GM18502 (cell line): ENCODE data around the gene TNRC6B.

Experiments
- ATAC-seq: cut with Tn5 transposase; IDR thresholded peaks from one replicate; pipeline ENCODE4 v1.9.1; 2021; ENCODE audit warnings: mild to moderate bottlenecking; ENCODE audit not compliant: unreplicated experiment, poor library complexity

The TNRC6B gene

GRCh38 chr22:40237788-40238424 is 60.2 kb downstream of the TNRC6B start:
- no peak for ATAC-seq

- ATAC-seq: no peak
Observed at GRCh38 chr22:40238425-40239344, 61.0 kb downstream of the TNRC6B start.

- ATAC-seq: no peak
Observed at GRCh38 chr22:40239345-40239683, 61.6 kb downstream of the TNRC6B start.

- ATAC-seq: no peak
Observed at GRCh38 chr22:40240160-40240559, 62.4 kb downstream of the TNRC6B start.

- no peak for ATAC-seq
Observed at GRCh38 chr22:40240686-40241085, 63.0 kb downstream of the TNRC6B start.

GRCh38 chr22:40241200-40241763 is 63.6 kb downstream of the TNRC6B start:
- ATAC-seq: no peak

GRCh38 chr22:40243891-40244290 is 66.2 kb downstream of the TNRC6B start:
- no peak for ATAC-seq

DNA sequence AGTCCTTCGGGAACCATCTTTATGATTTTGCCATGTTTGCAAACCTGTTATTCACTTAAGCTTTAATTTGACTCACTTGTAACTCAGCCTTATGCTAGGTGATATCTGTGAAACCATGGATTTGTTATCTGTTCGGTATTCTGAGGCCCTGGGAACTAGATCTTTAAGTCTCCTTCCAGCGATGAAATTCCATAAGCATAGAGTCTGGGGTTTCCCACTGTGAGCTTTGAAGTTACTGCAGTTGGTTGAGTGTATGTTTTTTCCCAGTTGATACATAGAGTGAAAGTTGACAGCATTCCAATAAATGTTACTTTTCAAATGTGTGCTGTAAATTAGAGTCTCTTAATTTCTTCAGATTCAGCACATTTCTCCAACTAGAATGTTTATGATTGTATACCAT is 66.9 kb downstream of the TNRC6B start:
- ATAC-seq: no peak

GRCh38 chr22:40247976-40248375 is 70.3 kb downstream of the TNRC6B start:
- no peak for ATAC-seq

DNA sequence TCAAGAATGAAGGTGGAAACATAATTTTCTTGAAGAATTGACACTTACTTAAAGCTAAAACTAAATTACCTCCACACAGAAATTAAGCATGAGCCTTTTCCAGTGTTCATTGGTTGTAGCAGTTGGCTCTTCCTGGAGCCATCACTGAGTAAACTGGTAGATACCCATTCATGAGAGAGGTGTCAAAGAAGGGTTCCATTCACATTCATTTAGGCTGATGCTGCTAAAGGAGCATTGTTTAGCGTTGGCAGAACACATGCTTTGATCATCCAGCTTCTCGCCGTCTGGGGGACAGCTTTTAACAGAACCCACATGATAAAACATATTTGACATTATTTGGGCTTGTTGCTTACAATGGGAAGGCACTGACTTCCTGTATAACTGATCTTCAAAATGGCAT is 71.6 kb downstream of the TNRC6B start:
- ATAC-seq: no peak

GRCh38 chr22:40250608-40251007 is 72.9 kb downstream of the TNRC6B start:
- no peak for ATAC-seq

DNA sequence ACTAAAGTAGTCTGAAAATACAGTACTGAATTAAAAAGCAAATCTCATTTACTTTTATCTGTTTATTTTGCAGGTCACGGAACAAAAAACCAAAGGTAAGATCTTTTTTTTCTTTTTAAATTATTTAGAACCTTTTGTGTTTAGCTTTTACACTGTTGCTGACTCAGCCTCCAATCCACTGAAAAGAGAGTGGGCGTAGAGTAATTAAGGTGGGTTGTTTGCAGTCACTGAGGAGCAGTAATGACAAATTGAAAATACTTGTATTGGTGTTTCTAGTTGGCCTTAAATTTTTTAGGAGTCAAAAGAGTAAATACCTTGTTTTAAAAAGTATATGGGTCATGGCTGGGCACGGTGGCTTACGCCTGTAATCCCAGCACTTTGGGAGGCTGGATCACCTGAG is 73.4 kb downstream of the TNRC6B start:
- ATAC-seq: no peak

DNA sequence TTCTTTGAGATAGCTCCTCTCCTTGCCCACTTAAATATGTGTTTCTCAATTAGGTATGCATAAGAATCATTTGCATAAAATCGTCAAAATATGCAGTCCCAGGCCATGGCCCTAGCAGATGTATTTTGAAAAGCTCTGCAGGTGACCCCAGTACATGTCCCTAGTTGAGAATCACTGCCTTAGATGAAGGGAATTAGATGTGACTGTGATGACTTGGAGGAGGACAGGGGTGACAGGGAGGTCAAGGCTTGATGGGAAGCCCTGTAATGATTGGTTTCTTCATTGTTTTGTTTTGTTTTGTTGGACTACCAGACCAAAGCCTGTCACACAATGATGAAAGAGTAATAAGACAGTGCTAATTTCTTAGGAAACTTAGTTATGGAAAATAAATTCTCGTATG is 74.4 kb downstream of the TNRC6B start:
- no peak for ATAC-seq

DNA sequence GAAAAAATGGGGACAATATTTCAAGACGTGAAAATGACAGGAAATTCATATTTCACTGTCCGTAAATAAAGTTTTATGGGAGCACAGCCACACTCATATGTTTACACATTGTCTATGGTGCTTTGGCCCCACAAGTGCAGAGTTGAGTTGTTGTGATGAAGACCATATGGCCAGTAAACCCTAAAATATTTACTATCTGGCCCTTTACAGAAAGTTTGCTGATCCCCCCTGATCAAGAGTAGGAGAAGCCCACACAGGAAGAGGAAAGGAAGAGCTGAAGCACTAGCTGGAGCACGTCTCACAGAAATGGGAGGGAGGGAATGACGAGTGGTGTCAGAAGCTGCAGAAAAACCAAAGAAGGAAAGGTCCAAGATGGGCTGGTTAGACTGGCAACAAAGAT is 78.8 kb downstream of the TNRC6B start:
- ATAC-seq: no peak

GRCh38 chr22:40258017-40258416 is 80.3 kb downstream of the TNRC6B start:
- no peak for ATAC-seq

DNA sequence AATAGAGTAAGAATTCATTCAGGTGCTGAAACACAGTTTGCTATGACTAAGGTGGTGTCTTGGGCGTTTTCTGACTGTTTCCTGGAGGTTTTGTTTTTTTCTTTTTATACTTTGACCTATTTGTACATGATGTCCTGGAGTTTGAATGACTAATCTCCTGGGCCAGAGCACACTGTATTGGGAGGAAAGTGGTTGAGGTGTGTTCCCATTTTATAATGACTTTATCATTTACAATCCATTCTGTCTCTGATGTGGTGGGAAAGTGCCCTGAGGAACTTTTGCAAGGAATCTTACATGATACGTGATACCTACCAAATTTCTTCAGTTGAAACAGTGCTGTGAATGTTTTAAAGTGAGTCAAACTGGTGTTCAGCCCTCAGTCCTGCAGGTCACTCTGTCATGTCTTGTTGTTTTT is 80.8 kb downstream of the TNRC6B start:
- no peak for ATAC-seq

DNA sequence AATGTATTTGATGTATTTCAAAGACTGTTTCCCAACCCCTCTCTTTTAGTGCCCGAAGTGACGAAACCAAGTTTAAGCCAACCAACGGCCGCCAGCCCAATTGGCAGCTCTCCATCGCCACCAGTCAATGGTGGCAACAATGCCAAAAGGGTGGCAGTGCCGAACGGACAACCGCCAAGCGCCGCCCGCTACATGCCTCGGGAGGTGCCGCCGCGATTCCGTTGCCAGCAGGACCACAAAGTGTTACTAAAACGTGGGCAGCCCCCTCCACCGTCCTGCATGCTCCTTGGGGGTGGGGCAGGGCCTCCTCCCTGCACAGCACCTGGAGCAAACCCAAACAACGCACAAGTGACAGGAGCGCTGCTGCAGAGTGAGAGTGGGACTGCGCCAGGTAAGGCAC is 84.1 kb downstream of the TNRC6B start:
- ATAC-seq: no peak

- no peak for ATAC-seq
Observed at GRCh38 chr22:40263191-40263590, 85.5 kb downstream of the TNRC6B start.

- no peak for ATAC-seq
Observed at GRCh38 chr22:40265783-40266182, 88.1 kb downstream of the TNRC6B start.

GRCh38 chr22:40270031-40270430 is 92.3 kb downstream of the TNRC6B start:
- no peak for ATAC-seq

- no peak for ATAC-seq
Observed at GRCh38 chr22:40270748-40271373, 93.1 kb downstream of the TNRC6B start.
